Fibroblast of lung (primary cell): ENCODE data around the gene PSG3. TPM values are rescaled to one million over a fixed set of nuclear protein-coding genes. Genes with fewer than 3 reads are reported as not detected.
"Not testable (repeated sequence)": the region's sequence is repeated elsewhere in the genome, so short reads cannot be mapped to it uniquely, and the experiment has no call there.

Experiments
- DNase-seq, 2 donors: peaks; one replicate each; pipeline versions ENCODE4 v3.0.0 to v3.0.0-alpha.2; 2010; ENCODE audit warnings: low read depth in 2 of 2
- H2AFZ ChIP-seq: 2 replicates; pipeline ENCODE4 v1.5.1; 2012; ENCODE audit warnings: low read length, control low read depth, inconsistent platforms
- H3K27ac ChIP-seq: 2 replicates; pipeline ENCODE4 v1.5.1; 2011; ENCODE audit warnings: low read length, control low read depth; ENCODE audit not compliant: insufficient read depth
- H3K27me3 ChIP-seq: 2 replicates; pipeline ENCODE4 v1.5.1; 2011; ENCODE audit warnings: mild to moderate bottlenecking, low read length; ENCODE audit not compliant: control insufficient read depth, insufficient read depth
- H3K36me3 ChIP-seq: 2 replicates; pipeline ENCODE4 v1.5.1; 2011; ENCODE audit warnings: low read length; ENCODE audit not compliant: control insufficient read depth, insufficient read depth
- H3K4me1 ChIP-seq: 2 replicates; pipeline ENCODE4 v1.5.1; 2011; ENCODE audit warnings: low read length; ENCODE audit not compliant: control insufficient read depth, insufficient read depth; ENCODE audit errors: extremely low read depth
- H3K4me2 ChIP-seq: 2 replicates; pipeline ENCODE4 v1.5.1; 2011; ENCODE audit warnings: low read length, control low read depth; ENCODE audit not compliant: insufficient read depth; ENCODE audit errors: extremely low read depth
- H3K4me3 ChIP-seq, 4 experiments: fragments of 200-600 bp in 1 of 4; sonication (generic) in 1 of 4; replicated peaks in 1 of 4; 2 replicates each; pipeline ENCODE4 v1.5.1; 2011 to 2016; ENCODE audit warnings: low read length in 4 of 4, low read depth in 3 of 4, mild to moderate bottlenecking in 3 of 4, control low read depth in 2 of 4, inconsistent platforms in 1 of 4, mixed read lengths in 1 of 4; ENCODE audit not compliant: insufficient read depth in 1 of 4; ENCODE audit errors: control extremely low read depth in 1 of 4
- H3K79me2 ChIP-seq: 2 replicates; pipeline ENCODE4 v1.5.1; 2012; ENCODE audit warnings: mild to moderate bottlenecking, low read length, inconsistent platforms; ENCODE audit not compliant: control insufficient read depth, insufficient read depth
- H3K9ac ChIP-seq: 2 replicates; pipeline ENCODE4 v1.5.1; 2011; ENCODE audit warnings: mild to moderate bottlenecking, low read length, control low read depth; ENCODE audit not compliant: insufficient read depth
- H3K9me3 ChIP-seq: 2 replicates; pipeline ENCODE4 v1.5.1; 2012; ENCODE audit warnings: low read depth, low read length; ENCODE audit not compliant: control insufficient read depth, insufficient read depth
- H4K20me1 ChIP-seq: 2 replicates; pipeline ENCODE4 v1.5.1; 2011; ENCODE audit warnings: low read length; ENCODE audit not compliant: control insufficient read depth, insufficient read depth; ENCODE audit errors: extremely low read depth
- polyA minus RNA-seq: library from RNA; depleted of rRNA, polyadenylated mRNA; stranded (reverse); fragments of >200 nt; gene quantifications from 2 replicates; pipeline ENCODE4 v1.2.3, GENCODE V29; 2011; ENCODE audit warnings: low replicate concordance
- polyA plus RNA-seq, 2 donors: library from polyadenylated mRNA; depleted of rRNA in 1 of 2; stranded (reverse) in 1 of 2; unstranded in 1 of 2; fragments of >200 nt; gene quantifications; 2 replicates each; pipeline ENCODE4 v1.2.1, GENCODE V29; 2011 to 2012; ENCODE audit warnings: missing spikeins in 1 of 2
- total RNA-seq: library from RNA; depleted of rRNA; stranded (reverse); fragments of >200 nt; gene quantifications from 2 replicates; pipeline ENCODE4 v1.2.1, GENCODE V29; 2014
- TF ChIP-seq, protein P1 (sequence below), 2 donors: IDR thresholded peaks in 1 of 2; conservative IDR thresholded peaks in 1 of 2; 1 replicate in 1 of 2; 2 replicates in 1 of 2; pipeline ENCODE4 v1.5.1; 2011 to 2012; ENCODE audit warnings: low read length in 2 of 2, control low read depth in 1 of 2, inconsistent platforms in 1 of 2, low read depth in 1 of 2, mild to moderate bottlenecking in 1 of 2

PSG3 gene
- total RNA-seq (not detected in 2 replicates), polyA plus RNA-seq (0.27 and 0.51 TPM in 2 replicates), polyA minus RNA-seq (not detected in 2 replicates)
- 0.16 and 0.28 TPM in 2 replicates for polyA plus RNA-seq (2012)

- H3K9me3 ChIP-seq, H3K79me2 ChIP-seq, H3K4me3 ChIP-seq, H3K36me3 ChIP-seq, H3K9ac ChIP-seq, H4K20me1 ChIP-seq, H2AFZ ChIP-seq, H3K27me3 ChIP-seq, DNase-seq, H3K4me1 ChIP-seq, H3K27ac ChIP-seq, H3K4me2 ChIP-seq: not testable (repeated sequence)
These were observed at the start of gene PSG3 for GRCh38 chr19:42740381-42740780. Gene PSG3, minus strand, starts transcription at chr19:42740481. Its CDS starts 97 bp downstream, at chr19:42740384.

DNA sequence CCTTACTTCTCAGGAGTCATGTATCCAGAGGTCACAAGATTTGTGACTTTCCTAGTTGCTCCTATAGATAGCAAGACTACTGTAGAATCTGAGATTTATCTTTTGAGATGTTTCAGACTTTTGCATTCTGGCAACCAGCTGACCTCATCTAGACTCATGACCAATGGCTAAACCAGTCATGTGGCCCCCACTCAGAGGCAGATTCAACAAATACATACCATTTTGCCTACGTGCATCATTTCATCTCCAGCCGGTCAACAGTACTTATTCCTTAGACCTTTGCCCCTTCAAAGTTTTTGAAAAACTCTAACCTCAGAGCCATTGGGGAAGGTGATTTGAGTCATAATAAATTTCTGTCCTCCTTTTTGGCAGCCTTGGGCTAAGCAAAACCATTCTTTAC is 48.5 kb upstream of the PSG3 start:
- H3K36me3 ChIP-seq, H2AFZ ChIP-seq, H3K4me2 ChIP-seq, H3K4me3 ChIP-seq, H3K9ac ChIP-seq, H3K79me2 ChIP-seq, H3K27ac ChIP-seq, H3K27me3 ChIP-seq, H3K4me1 ChIP-seq, H3K9me3 ChIP-seq, H4K20me1 ChIP-seq: not testable (repeated sequence)
- peak in 1 of 2 donors; percentile 1 for DNase-seq

GRCh38 chr19:42787766-42788165 is 47.5 kb upstream of the PSG3 start:
- H3K4me1 ChIP-seq, H3K79me2 ChIP-seq, DNase-seq, H3K36me3 ChIP-seq, H3K27me3 ChIP-seq, H3K4me3 ChIP-seq, H3K9ac ChIP-seq, H3K27ac ChIP-seq, H3K4me2 ChIP-seq, H3K9me3 ChIP-seq, H2AFZ ChIP-seq, H4K20me1 ChIP-seq: not testable (repeated sequence)

- not testable (repeated sequence) for H3K36me3 ChIP-seq, H3K9me3 ChIP-seq, H2AFZ ChIP-seq, H3K27ac ChIP-seq, H4K20me1 ChIP-seq, H3K9ac ChIP-seq, H3K4me1 ChIP-seq, H3K4me2 ChIP-seq, H3K27me3 ChIP-seq, H3K4me3 ChIP-seq, H3K79me2 ChIP-seq
- TF ChIP-seq, protein P1, sequence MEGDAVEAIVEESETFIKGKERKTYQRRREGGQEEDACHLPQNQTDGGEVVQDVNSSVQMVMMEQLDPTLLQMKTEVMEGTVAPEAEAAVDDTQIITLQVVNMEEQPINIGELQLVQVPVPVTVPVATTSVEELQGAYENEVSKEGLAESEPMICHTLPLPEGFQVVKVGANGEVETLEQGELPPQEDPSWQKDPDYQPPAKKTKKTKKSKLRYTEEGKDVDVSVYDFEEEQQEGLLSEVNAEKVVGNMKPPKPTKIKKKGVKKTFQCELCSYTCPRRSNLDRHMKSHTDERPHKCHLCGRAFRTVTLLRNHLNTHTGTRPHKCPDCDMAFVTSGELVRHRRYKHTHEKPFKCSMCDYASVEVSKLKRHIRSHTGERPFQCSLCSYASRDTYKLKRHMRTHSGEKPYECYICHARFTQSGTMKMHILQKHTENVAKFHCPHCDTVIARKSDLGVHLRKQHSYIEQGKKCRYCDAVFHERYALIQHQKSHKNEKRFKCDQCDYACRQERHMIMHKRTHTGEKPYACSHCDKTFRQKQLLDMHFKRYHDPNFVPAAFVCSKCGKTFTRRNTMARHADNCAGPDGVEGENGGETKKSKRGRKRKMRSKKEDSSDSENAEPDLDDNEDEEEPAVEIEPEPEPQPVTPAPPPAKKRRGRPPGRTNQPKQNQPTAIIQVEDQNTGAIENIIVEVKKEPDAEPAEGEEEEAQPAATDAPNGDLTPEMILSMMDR (conservative IDR thresholded peaks at IDR 0.05 in 1 of 2, IDR thresholded peaks at IDR 0.05 in 1 of 2; ENCODE audit: low read depth in 1 of 2, low read length in 2 of 2): peak; percentile 84 to 89
- peak; percentile 55 to 59 for DNase-seq
These were observed 36.7 kb upstream of the PSG3 start for GRCh38 chr19:42776750-42777612.

DNA sequence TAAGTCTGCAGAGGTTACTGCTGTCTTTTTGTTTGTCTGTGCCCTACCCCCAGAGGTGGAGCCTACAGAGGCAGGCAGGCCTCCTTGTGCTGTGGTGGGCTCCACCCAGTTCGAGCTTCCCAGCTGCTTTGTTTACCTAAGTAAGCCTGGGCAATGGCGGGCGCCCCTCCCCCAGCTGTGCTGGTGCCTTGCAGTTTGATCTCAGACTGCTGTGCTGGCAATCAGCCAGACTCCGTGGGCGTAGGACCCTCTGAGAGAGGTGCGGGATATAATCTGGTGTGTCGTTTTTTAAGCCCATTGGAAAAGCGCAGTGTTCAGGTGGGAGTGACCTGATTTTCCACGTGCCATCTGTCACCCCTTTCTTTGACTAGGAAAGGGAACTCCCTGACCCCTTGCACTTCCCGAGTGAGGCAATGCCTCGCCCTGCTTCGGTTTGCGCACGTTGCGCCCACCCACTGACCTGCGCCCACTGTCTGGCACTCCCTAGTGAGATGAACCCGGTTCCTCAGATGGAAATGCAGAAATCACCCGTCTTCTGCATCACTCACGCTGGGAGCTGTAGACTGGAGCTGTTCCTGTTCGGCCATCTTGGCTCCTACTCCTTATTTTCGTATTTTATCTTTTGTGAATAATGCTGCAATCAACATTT is 34.4 kb upstream of the PSG3 start:
- H4K20me1 ChIP-seq, H3K36me3 ChIP-seq, H3K79me2 ChIP-seq, H3K9ac ChIP-seq, H3K27me3 ChIP-seq, DNase-seq, H3K9me3 ChIP-seq, H3K4me2 ChIP-seq, H3K4me1 ChIP-seq, H3K4me3 ChIP-seq, H3K27ac ChIP-seq, H2AFZ ChIP-seq: not testable (repeated sequence)

DNA sequence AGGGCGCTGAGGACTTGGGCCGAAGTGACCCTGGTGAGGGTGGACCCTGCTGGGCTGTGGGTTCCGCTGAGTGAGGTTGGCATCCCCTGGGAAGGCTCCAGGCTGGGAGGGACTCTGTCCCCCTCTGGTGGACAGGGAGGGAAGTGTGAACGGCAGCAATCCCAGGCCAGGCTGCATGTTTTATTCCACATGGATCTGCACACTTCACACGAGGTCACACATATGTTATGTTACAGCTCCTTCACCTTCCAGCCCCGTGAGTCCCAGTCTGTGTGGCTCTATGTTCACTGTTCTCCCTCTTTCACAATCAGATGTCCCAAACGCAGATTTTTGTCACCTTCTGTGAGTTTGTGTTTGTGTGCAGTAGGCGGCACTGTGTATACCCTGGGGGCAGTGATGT is 27.0 kb upstream of the PSG3 start:
- H3K27me3 ChIP-seq, H2AFZ ChIP-seq, H3K36me3 ChIP-seq, H3K9me3 ChIP-seq, DNase-seq, H3K4me1 ChIP-seq, H3K27ac ChIP-seq, H3K4me3 ChIP-seq, H3K79me2 ChIP-seq, H3K4me2 ChIP-seq, H3K9ac ChIP-seq, H4K20me1 ChIP-seq: not testable (repeated sequence)
